Measurements from ENCODE around the gene F7.

Gene F7

DNA sequence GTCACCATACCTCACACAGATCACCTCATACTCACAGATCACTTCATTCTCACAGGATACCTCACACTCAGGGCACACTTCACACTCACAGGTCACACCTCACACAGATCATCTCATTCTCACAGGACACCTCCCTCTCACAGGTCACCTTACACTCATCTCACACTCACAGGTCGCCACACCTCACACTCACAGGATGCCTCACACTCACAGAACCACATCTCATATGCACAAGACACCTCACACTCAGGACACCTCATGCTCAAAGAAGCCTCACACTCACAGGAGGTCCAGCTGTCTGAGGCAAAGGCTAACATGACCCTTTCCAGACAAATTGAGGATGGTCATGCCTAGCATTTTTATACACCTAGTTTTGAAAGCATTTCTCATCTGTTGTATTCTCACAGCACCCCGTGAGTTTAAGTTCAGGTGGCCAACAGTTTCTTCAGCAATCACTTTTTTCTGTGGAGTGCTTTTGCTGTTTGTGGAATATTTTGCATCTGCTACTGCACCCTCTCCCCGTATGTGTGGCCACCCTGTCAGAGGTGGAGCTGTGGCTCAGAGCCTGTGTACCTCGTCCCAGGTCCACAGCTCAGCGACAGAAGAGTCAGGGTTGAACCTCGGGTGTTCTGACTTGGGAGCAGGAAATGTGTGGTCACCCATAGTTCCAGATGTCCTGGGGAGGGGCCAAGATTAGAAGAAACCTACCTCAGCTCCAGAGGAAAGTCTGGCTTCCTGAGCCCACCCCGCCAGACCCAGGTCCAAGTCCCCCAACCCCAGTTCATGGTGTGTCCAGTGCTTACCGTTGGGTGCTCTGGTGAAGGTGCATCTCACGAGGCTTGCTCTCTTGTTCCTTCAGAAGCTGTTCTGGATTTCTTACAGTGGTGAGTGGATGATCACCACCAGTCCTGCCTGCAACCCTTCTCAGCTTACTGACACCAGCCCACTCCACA lies 7.6 kb downstream of the F7 start:
- Histone ChIP-seq H3K9me3 (ENCODE audit: insufficient read depth, low read length) (no peaks in the 10 kb centered on the region), H3K27ac (ENCODE audit: low read depth, low read length) (no peak overlapping the region), H3K9ac (ENCODE audit: low read length) (no peak overlapping the region), H3K9me2 (replicated peaks; ENCODE audit: insufficient read depth, low read length) (no peaks in the 10 kb centered on the region), H3K27me3 (ENCODE audit: low read length) (no peaks in the 10 kb centered on the region), H3K4me2 (ENCODE audit: low read depth, low read length, poor library complexity, severe bottlenecking) (no peak overlapping the region), H3F3A (ENCODE audit: insufficient read depth) (no peaks in the 10 kb centered on the region), H3K4me3 (ENCODE audit: insufficient read depth, low read length, poor library complexity, severe bottlenecking) (no peak overlapping the region), H3K36me3 (ENCODE audit: low read length) (no peaks in the 10 kb centered on the region), H3K79me2 (ENCODE audit: insufficient read depth, low read length) (no peaks in the 10 kb centered on the region), H2AFZ (ENCODE audit: low read depth, low read length, severe bottlenecking) (no peak overlapping the region), H4K20me1 (ENCODE audit: low read depth, low read length) (no peaks in the 10 kb centered on the region)
- TF ChIP-seq EZH2phosphoT487 (conservative IDR thresholded peaks at IDR 0.05; ENCODE audit: low read length) (no peak), CTCF (IDR thresholded peaks at IDR 0.05; ENCODE audit: insufficient read depth, low read length, poor library complexity, severe bottlenecking) (no peak)

DNA sequence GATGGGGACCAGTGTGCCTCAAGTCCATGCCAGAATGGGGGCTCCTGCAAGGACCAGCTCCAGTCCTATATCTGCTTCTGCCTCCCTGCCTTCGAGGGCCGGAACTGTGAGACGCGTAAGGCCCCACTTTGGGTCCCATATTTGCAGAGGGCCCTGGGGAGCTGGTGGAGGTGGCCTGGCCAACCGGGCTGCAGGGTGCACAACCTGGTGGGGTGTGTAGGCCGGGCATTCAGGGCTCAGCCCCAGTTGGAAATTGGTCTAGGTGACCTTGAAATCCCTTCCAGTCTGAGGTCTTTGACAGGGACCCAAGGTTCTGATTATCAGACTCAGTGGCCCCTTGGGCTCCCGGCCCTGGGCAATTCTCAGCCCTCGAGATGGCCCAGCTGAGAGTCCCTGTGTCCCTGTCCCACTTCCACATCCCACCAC lies 8.3 kb downstream of the F7 start:
- H3K4me3 ChIP-seq (ENCODE audit: insufficient read depth, low read length, poor library complexity, severe bottlenecking) = no peak overlapping the region
- no peaks in the 10 kb centered on the region for H3K9me2 ChIP-seq (replicated peaks; ENCODE audit: insufficient read depth, low read length)
- no peak overlapping the region for H2AFZ ChIP-seq (ENCODE audit: low read depth, low read length, severe bottlenecking)
- H3F3A ChIP-seq (ENCODE audit: insufficient read depth) = no peaks in the 10 kb centered on the region
- H4K20me1 ChIP-seq (ENCODE audit: low read depth, low read length) = no peaks in the 10 kb centered on the region
- TF ChIP-seq CTCF (IDR thresholded peaks at IDR 0.05; ENCODE audit: insufficient read depth, low read length, poor library complexity, severe bottlenecking) (no peak), EZH2phosphoT487 (conservative IDR thresholded peaks at IDR 0.05; ENCODE audit: low read length) (no peak)
- no peaks in the 10 kb centered on the region for H3K36me3 ChIP-seq (ENCODE audit: low read length)
- H3K9ac ChIP-seq (ENCODE audit: low read length) = no peak overlapping the region
- H3K9me3 ChIP-seq (ENCODE audit: insufficient read depth, low read length) = no peaks in the 10 kb centered on the region
- no peaks in the 10 kb centered on the region for H3K27me3 ChIP-seq (ENCODE audit: low read length)
- no peaks in the 10 kb centered on the region for H3K79me2 ChIP-seq (ENCODE audit: insufficient read depth, low read length)
- no peak overlapping the region for H3K4me2 ChIP-seq (ENCODE audit: low read depth, low read length, poor library complexity, severe bottlenecking)
- no peak overlapping the region for H3K27ac ChIP-seq (ENCODE audit: low read depth, low read length)

DNA sequence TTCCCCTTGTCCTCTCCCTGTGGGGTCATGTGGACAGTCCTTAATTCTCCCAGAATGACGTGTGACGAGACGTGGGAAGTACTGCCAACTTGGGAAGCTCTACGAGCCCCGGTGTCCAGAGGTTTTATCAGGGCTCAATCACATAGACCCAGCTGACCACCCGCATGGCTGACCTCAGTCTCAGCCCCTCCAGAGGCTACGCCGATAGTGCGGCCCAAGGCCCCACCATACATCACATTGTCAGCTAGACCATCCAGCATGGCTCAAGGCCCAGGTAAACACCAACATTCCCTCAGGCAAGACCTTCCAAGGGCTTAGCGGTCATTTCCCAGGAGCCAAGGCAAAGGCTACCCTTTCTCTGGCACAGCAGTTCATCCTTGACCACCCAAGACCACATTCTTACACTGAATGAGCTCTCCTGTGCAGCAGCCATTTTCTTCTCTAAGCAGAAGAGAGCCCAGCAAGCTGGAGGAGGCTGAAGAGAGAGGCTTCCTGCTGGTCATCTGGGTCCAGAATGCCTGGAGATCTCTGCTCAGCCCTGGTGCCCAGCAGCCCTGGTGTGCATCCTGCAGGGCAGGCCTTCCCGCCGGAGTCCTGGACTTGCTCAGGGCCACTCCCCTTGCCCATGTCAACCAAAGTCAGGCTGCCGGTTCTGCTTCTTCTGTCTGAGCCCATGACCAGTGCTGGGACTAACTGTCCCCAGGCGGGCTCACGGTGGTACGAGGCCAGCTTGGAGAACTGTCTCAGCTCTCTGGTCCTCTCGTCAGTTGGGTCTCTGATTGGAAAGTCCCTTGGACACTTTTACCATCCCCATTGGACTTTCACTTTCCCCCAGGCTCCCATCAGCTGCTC lies 9.1 kb downstream of the F7 start:
- TF ChIP-seq EZH2phosphoT487 (conservative IDR thresholded peaks at IDR 0.05; ENCODE audit: low read length) = no peak
- no peak for TF ChIP-seq CTCF (IDR thresholded peaks at IDR 0.05; ENCODE audit: insufficient read depth, low read length, poor library complexity, severe bottlenecking)

More for the DNA sequence above, 9.1 kb downstream of the F7 start:
- no peak overlapping the region for H2AFZ ChIP-seq (ENCODE audit: low read depth, low read length, severe bottlenecking)
- no peaks in the 10 kb centered on the region for H3K27me3 ChIP-seq (ENCODE audit: low read length)
- no peak overlapping the region for H3K4me2 ChIP-seq (ENCODE audit: low read depth, low read length, poor library complexity, severe bottlenecking)
- no peaks in the 10 kb centered on the region for H4K20me1 ChIP-seq (ENCODE audit: low read depth, low read length)
- H3K27ac ChIP-seq (ENCODE audit: low read depth, low read length) = no peak overlapping the region
- no peaks in the 10 kb centered on the region for H3K9me3 ChIP-seq (ENCODE audit: insufficient read depth, low read length)
- H3F3A ChIP-seq (ENCODE audit: insufficient read depth) = no peaks in the 10 kb centered on the region
- no peak overlapping the region for H3K4me3 ChIP-seq (ENCODE audit: insufficient read depth, low read length, poor library complexity, severe bottlenecking)
- H3K79me2 ChIP-seq (ENCODE audit: insufficient read depth, low read length) = no peaks in the 10 kb centered on the region
- no peak overlapping the region for H3K9ac ChIP-seq (ENCODE audit: low read length)
- no peaks in the 10 kb centered on the region for H3K9me2 ChIP-seq (replicated peaks; ENCODE audit: insufficient read depth, low read length)
- H3K36me3 ChIP-seq (ENCODE audit: low read length) = no peaks in the 10 kb centered on the region
